Right lobe of liver (tissue), 4 donors: ENCODE results near the gene MMP21.

Source experiments
- POLR2A ChIP-seq: fragments of 450-650 bp; IDR thresholded peaks from one replicate; pipeline ENCODE4 v1.6.1; 2017; ENCODE audit warnings: antibody characterized with exemption, mild to moderate bottlenecking
- TF ChIP-seq, protein P1 (sequence below), 4 donors: fragments of 200-600 bp in 3 of 4; fragments of 450-650 bp in 1 of 4; IDR thresholded peaks; one replicate each; pipeline versions ENCODE4 v1.5.1 to v1.8.0; 2016 to 2022; ENCODE audit warnings: antibody characterized with exemption in 4 of 4, mild to moderate bottlenecking in 2 of 4
- donor health status: DM: no; HTN: no; CAD: no.
- donor health status: DM: no; HTN: no; CAD: no.
- donor health status: DM: no; HTN: yes; CAD: no.

- TF ChIP-seq, protein P1, sequence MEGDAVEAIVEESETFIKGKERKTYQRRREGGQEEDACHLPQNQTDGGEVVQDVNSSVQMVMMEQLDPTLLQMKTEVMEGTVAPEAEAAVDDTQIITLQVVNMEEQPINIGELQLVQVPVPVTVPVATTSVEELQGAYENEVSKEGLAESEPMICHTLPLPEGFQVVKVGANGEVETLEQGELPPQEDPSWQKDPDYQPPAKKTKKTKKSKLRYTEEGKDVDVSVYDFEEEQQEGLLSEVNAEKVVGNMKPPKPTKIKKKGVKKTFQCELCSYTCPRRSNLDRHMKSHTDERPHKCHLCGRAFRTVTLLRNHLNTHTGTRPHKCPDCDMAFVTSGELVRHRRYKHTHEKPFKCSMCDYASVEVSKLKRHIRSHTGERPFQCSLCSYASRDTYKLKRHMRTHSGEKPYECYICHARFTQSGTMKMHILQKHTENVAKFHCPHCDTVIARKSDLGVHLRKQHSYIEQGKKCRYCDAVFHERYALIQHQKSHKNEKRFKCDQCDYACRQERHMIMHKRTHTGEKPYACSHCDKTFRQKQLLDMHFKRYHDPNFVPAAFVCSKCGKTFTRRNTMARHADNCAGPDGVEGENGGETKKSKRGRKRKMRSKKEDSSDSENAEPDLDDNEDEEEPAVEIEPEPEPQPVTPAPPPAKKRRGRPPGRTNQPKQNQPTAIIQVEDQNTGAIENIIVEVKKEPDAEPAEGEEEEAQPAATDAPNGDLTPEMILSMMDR (IDR thresholded peaks at IDR 0.05) = no peak
- no peak for TF ChIP-seq POLR2A
Observed at GRCh38 chr10:125727436-125727835, 48.2 kb downstream of the MMP21 start.
